Thoracic aorta (tissue), 2 donors: ENCODE results near the gene TBC1D9. TPM values are rescaled to one million over a fixed set of nuclear protein-coding genes. Genes with fewer than 3 reads are reported as not detected.

Experiments used
- ATAC-seq: fragments of 150-250 bp; one replicate; pipeline ENCODE4 v1.8.0; 2017; ENCODE audit warnings: low read depth; ENCODE audit not compliant: insufficient number of reproducible peaks, low FRiP score
- DNase-seq: peaks from one replicate; pipeline ENCODE4 v3.0.0-alpha.2; 2020; ENCODE audit warnings: low spot score
- H3K27ac ChIP-seq, 2 donors: fragments of 200-600 bp; sonication (generic); 1 replicate in 1 of 2; 2 replicates in 1 of 2; pipeline ENCODE4 v1.5.1; 2016; ENCODE audit warnings: mild to moderate bottlenecking in 2 of 2, moderate library complexity in 2 of 2
- H3K27me3 ChIP-seq: fragments of 200-600 bp; sonication (generic); replicated peaks from 2 replicates; pipeline ENCODE4 v1.6.0; 2016; ENCODE audit warnings: mild to moderate bottlenecking; ENCODE audit not compliant: insufficient read depth
- H3K36me3 ChIP-seq: fragments of 200-600 bp; sonication (generic); one replicate; pipeline ENCODE4 v1.5.1; 2016
- H3K4me1 ChIP-seq, 2 donors: fragments of 200-600 bp; sonication (generic); 1 replicate in 1 of 2; 2 replicates in 1 of 2; pipeline versions ENCODE4 v1.5.1 to v1.6.0; 2016; ENCODE audit warnings: low read depth in 2 of 2, mild to moderate bottlenecking in 1 of 2; ENCODE audit not compliant: control insufficient read depth in 1 of 2
- H3K4me3 ChIP-seq: fragments of 200-600 bp; sonication (generic); 2 replicates; pipeline ENCODE4 v1.5.1; 2016; ENCODE audit warnings: mild to moderate bottlenecking
- H3K9me3 ChIP-seq: fragments of 200-600 bp; sonication (generic); 2 replicates; pipeline ENCODE4 v1.5.1; 2016
- total RNA-seq, 2 donors: library from RNA; depleted of rRNA; stranded (reverse); fragments of >200 nt; gene quantifications; one replicate each; pipeline versions ENCODE4 v1.1.0 to v1.2.3, GENCODE V29; 2016
- TF ChIP-seq, protein P1 (sequence below): fragments of 200-600 bp; sonication (generic); IDR thresholded peaks from one replicate; pipeline ENCODE4 v1.5.1; 2019; ENCODE audit warnings: antibody characterized with exemption

The TBC1D9 gene
- total RNA-seq, 2 donors from 2014 or later, result 17.5 to 21.2 TPM

DNA sequence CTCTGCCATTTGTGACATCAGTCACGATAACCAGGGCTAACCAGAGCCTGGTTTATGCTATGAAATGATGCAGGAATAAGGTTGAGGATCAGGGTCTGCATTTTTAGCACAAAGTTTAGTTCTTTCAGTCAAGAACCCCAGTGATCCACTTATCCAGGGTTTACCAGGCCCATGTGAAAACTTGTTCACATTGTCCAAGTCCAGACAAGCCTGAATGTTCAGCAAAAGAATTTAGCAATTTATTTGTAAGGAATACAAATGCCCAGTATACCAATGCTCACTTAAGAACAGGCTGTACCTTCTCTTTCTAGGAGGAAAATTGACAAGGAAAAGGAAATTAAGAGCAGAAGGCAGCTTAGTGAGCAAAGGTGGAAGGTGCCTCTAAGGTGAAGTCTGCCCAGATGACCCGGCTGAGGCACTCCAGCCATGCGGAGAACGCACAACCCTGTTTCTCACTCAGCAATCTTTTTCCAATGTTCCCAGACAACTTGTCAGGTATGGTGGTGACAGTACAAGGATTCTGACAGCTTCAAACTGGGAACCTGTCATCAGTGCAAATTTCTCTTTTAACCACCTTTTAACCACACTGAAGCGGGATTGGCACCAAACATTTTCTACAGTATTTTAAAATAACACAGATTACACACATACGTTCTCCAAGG lies 54.0 kb downstream of the TBC1D9 start:
- ATAC-seq (no peak), DNase-seq (no peak)
- H3K9me3 ChIP-seq, result no peaks in the 10 kb centered on the region
- H3K27ac ChIP-seq, result no peak overlapping the region
- peaks cover 11 to 22% of the 10 kb centered on the region in 2 donors for H3K4me1 ChIP-seq
- H3K36me3 ChIP-seq, result no peaks in the 10 kb centered on the region
- H3K27me3 ChIP-seq, result no peaks in the 10 kb centered on the region
- H3K4me3 ChIP-seq, result no peak overlapping the region
- TF ChIP-seq, protein P1, sequence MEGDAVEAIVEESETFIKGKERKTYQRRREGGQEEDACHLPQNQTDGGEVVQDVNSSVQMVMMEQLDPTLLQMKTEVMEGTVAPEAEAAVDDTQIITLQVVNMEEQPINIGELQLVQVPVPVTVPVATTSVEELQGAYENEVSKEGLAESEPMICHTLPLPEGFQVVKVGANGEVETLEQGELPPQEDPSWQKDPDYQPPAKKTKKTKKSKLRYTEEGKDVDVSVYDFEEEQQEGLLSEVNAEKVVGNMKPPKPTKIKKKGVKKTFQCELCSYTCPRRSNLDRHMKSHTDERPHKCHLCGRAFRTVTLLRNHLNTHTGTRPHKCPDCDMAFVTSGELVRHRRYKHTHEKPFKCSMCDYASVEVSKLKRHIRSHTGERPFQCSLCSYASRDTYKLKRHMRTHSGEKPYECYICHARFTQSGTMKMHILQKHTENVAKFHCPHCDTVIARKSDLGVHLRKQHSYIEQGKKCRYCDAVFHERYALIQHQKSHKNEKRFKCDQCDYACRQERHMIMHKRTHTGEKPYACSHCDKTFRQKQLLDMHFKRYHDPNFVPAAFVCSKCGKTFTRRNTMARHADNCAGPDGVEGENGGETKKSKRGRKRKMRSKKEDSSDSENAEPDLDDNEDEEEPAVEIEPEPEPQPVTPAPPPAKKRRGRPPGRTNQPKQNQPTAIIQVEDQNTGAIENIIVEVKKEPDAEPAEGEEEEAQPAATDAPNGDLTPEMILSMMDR, result no peak

DNA sequence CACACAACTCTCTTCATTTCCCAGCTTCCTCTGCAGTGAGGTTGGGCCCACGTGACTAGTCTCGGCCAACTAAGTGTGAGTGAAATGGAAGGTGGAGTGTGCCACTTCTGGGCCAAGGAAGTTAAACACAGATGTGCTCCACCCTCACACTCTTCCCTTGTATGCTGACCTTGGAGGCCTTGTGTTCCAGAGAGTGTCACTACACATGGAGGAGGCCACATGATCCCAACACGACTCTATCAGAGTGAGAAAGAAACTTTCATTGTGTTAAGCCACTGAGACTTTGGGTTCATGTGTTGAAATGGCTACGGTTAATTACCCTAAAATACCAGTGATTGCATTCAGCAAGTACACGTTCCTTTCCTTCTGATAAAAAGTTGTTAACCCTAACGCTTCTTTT lies 55.1 kb downstream of the TBC1D9 start:
- H3K27ac ChIP-seq, result no peak overlapping the region
- H3K9me3 ChIP-seq, result no peaks in the 10 kb centered on the region
- no peak overlapping the region for H3K4me3 ChIP-seq
- H3K4me1 ChIP-seq, result peaks cover 11 to 21% of the 10 kb centered on the region in 2 donors
- no peaks in the 10 kb centered on the region for H3K36me3 ChIP-seq
- TF ChIP-seq, protein P1, result no peak
- ATAC-seq, result no peak
- no peaks in the 10 kb centered on the region for H3K27me3 ChIP-seq
- DNase-seq, result no peak

DNA sequence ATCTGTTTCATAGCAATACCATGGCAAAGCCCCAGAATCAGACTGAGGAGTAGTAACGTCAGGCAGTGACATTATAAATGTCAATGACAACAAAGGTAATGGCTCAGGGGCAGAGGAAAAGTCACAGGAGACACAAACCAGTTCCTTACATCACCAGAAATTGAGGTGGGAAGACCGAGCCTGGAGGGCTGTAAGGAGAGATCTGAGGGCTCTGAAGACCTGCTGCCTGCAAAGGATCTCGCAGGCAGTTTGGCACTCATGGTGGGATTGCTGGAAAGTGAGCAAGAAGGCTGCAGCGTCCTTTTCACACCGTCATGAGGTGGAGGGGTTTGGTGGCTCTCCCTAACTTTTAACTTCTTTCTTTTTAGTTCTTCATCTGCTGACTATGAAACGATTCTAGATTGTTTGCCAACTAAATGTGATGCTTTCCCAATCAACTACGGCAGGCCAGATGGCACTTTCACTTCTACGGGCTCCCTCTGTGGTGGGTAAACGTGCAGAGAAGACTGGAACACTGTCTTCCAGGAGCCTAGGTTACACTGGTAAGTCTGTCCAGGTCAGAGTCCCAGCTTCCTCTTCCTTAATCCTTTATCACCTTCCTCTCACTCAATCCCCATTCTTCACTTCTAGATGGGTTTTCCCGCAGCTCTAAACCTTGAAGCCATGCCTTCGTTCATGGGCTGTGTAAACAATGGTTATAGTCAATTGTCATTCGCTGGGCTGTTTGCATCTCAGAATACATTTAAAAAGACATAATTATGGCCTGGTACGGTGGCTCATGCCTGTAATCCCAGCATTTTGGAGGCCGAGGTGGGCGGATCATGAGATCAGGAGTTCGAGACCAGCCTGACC lies 58.2 kb downstream of the TBC1D9 start:
- DNase-seq, result no peak
- no peaks in the 10 kb centered on the region for H3K27me3 ChIP-seq
- no peak overlapping the region for H3K4me3 ChIP-seq
- TF ChIP-seq, protein P1, result no peak
- no peaks in the 10 kb centered on the region for H3K9me3 ChIP-seq
- H3K36me3 ChIP-seq, result no peaks in the 10 kb centered on the region
- H3K4me1 ChIP-seq, result peaks cover 0 to 1% of the 10 kb centered on the region in 2 donors
- H3K27ac ChIP-seq, result no peak overlapping the region
- no peak for ATAC-seq

DNA sequence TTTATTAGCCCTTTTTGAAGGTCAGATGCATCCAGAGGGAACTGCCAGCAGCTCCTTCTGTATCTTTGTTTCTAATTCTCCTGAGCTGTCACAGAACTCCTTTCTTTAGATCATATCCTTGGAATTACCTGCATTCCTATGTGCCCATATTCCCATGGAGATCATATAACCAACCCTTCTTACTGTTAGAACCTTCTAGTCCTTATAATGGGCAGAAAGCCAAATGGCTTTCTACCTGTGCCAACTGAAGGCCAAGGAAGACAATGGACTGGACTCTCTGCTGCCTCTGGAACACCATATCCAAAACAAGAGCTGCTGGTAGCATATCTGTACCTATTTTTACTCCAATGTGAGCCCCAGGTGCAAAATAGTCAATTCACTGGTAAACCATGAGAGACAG lies 60.7 kb downstream of the TBC1D9 start:
- no peaks in the 10 kb centered on the region for H3K4me1 ChIP-seq
- H3K36me3 ChIP-seq, result no peaks in the 10 kb centered on the region
- H3K9me3 ChIP-seq, result no peaks in the 10 kb centered on the region
- TF ChIP-seq, protein P1, result no peak
- DNase-seq, result no peak
- ATAC-seq, result no peak
- H3K4me3 ChIP-seq, result no peak overlapping the region
- H3K27me3 ChIP-seq, result no peaks in the 10 kb centered on the region
- H3K27ac ChIP-seq, result no peak overlapping the region

DNA sequence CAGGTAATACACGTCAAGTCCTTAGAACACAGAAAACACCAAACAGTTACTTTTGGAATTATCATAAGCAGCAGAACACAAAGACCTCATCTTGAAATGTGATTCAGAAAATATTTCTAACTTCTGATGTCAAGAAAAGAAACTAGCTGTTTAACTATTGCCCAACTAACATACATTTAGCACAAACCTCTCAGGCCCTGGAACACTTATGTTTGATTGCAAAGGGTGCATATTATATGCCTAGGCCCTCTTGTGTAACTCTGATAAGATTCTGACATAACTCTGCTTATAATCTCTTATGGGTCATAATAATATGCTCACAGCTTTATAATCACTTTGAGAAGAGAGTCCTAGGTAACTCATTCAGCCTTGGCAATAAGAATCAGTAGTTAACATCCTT lies 62.6 kb downstream of the TBC1D9 start:
- Histone ChIP-seq H3K9me3 (no peaks in the 10 kb centered on the region), H3K27ac (no peak overlapping the region), H3K36me3 (no peaks in the 10 kb centered on the region), H3K4me3 (no peak overlapping the region), H3K4me1 (no peaks in the 10 kb centered on the region), H3K27me3 (no peaks in the 10 kb centered on the region)
- TF ChIP-seq, protein P1, result no peak
- ATAC-seq (no peak), DNase-seq (no peak)
